OCI-LY3 (cell line): ENCODE measurements around the gene ERGIC3.

ENCODE experiments used
- EZH2phosphoT487 ChIP-seq: fragments of 200-600 bp; shearing (Covaris generic); IDR thresholded peaks from 2 replicates; pipeline ENCODE4 v1.6.1; 2018; ENCODE audit warnings: antibody characterized with exemption, mixed run types, low read depth
- TF ChIP-seq, protein P1 (sequence below): fragments of 200-600, 300-600 bp; sonication (generic); IDR thresholded peaks from 2 replicates; pipeline ENCODE4 v1.5.1; 2014; ENCODE audit warnings: antibody characterized with exemption, low read length, low read depth

DNA sequence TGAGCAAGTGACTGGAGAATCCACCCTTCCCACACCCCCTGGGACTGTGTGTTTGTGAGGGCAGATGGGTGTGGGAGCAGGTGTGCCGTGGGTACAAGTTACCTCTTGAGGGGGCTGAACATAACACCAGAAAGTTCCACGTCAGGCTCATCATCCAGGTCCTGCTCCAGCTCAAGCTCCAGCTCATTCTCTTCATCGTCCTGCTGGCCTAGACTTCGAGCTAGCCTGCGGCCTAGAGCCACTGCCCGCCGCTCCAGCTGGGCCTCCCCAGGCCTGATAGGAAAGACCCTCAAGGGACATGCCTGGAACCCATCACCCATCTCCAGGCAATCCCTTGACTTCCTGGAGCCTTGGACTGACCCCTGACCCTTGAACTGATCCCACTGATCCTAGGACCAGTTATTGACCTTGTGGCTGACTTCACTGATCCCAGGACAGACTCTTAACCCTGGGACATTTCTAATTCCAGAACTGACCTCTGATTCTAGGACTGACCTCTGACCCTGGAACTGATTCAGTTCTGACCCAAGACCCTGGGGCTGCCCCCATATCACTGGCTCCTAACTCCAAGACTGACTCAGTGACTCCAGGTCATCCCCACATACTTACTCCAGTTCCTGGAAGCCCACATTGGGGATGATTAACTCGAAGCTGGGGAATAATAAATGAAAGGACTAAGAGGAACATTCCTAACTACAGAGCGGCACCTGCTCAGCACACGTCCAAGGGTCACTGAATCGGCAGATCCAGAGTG, 62.0 kb downstream of the ERGIC3 start:
- TF ChIP-seq, protein P1, sequence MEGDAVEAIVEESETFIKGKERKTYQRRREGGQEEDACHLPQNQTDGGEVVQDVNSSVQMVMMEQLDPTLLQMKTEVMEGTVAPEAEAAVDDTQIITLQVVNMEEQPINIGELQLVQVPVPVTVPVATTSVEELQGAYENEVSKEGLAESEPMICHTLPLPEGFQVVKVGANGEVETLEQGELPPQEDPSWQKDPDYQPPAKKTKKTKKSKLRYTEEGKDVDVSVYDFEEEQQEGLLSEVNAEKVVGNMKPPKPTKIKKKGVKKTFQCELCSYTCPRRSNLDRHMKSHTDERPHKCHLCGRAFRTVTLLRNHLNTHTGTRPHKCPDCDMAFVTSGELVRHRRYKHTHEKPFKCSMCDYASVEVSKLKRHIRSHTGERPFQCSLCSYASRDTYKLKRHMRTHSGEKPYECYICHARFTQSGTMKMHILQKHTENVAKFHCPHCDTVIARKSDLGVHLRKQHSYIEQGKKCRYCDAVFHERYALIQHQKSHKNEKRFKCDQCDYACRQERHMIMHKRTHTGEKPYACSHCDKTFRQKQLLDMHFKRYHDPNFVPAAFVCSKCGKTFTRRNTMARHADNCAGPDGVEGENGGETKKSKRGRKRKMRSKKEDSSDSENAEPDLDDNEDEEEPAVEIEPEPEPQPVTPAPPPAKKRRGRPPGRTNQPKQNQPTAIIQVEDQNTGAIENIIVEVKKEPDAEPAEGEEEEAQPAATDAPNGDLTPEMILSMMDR = no peak
- TF ChIP-seq EZH2phosphoT487 = no peak
